ENCODE data around the gene MFSD12.

- TF ChIP-seq CTCF (conservative IDR thresholded peaks at IDR 0.05; ENCODE audit: low read depth, low read length) = no peak
- TF ChIP-seq EZH2 (IDR thresholded peaks at IDR 0.05; ENCODE audit: borderline replicate concordance, low read depth, low read length, poor library complexity, severe bottlenecking) = no peak
Observed at GRCh38 chr19:3556978-3557460, 367 bp downstream of the MFSD12 start.

Measured in A673 (cell line).